CD4-positive, alpha-beta T cell treated with Interleukin-15 for 4 hours (primary cell): ENCODE results near the gene GPC2.
"Not testable (repeated sequence)": the region's sequence is repeated elsewhere in the genome, so short reads cannot be mapped to it uniquely, and the experiment has no call there.

Experiments
- DNase-seq: peaks from one replicate; pipeline ENCODE4 v3.0.0-alpha.2; 2020; ENCODE audit warnings: low spot score

The GPC2 gene

DNA sequence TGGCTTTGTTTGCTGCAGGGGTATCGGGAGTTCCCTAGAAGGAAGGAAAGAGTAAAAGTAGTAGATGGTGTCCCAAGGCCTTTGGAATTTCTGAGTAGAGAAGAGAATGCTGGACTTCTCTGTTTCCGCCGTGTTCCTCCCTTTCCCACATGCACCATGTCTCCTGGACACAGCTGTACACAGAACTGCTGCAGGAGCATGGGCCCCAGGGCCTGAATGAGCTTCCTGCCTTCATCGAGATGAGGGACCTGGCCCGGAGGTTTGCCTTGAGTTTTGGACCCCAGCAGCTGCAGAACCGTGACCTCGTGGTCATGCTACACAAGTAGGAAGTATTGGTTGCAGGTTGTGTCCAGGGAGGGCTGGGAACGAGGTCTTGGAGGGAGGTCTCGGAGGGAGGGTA is 27.3 kb upstream of the GPC2 start:
- DNase-seq = no peak

DNA sequence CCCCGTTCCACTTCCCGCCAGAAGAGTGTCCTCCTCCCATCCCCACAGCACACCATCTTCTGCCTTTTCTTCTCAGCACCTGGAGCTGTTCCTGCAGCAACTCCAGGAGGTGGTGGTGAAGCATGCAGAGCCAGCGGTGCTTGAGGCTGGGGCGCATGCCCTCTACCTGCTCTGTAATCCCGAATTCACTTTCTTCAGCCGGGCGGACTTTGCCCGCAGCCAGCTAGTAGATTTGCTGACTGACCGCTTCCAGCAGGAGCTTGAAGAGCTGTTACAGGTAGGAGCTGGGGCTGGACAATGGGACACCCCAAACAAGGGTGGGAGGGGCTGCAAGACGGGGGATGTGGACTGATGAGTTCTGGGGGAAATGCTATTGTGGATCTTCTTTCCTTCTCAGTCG is 23.5 kb upstream of the GPC2 start:
- DNase-seq = no peak

DNA sequence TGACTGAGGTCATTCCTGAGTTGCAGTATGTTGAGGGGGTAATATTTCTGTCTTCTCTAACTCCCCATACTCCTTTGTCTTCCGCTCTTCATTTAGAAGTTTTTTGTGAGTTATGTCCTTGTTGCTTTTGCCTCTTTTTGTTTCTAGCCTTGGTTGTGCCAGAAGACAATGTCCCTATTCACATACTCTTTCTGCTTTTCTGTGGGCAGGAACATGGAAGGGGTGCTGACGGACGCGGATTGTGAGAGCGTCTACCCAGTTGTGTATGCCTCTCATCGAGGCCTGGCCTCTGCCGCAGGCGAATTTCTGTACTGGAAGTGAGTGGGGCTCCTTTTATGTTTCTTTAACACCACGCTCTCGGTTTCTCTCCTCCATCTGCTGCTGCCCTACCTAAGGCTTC is 21.1 kb upstream of the GPC2 start:
- no peak for DNase-seq

DNA sequence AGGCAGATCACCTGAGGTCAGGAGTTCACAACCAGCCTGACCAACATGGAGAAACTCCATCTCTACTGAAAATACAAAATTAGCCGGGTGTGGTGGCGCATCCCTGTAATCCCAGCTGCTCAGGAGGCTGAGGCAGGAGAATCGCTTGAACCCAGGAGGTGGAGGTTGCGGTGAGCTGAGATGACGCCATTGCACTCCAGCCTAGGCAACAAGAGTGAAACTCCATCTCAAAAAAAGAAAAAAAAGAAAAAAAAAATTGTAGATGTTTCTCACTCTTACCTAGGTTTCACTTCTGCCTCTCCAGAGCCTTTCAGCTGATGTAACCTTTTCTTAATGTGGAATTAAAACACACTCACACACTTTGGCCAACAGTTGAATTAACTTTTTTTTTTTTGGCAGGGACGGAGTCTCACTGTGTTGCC is 18.7 kb upstream of the GPC2 start:
- not testable (repeated sequence) for DNase-seq

DNA sequence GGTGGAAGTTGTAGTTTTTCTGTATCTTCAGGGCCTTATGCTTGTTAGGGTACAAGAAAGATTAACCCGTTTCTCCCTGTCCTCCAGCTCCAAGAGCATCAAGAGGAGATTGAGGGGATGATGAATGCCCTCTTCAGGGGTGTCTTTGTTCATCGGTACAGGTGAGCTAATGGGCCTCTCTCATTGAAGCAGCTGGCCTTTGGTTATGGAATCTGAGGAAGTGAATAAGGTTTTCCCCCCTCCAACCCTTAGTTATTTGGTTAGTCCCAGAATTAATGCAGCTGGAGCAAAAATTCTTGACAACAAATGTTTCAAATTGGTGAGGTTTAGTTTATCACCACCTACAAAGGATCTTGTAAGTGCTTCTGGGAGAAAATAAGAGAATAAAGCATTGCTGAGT is 18.0 kb upstream of the GPC2 start:
- no peak for DNase-seq

DNA sequence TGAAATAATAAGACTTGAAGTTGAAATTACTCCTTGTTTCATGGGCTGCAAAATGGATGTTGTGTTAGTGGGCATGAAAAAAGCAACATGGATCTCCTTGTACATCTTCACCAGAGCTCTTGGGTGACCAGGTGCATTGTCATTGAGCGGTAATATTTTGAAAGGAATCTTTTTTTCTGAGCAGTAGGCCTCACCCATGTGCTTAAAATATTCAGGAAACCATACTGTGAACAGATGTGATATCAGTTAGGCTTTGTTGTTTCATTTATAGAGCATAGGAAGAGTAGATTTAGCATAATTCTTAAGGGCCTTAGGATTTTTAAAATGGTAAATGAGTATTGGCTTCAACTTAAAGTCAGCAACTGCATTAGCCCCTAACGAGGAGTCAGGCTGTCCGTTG is 15.8 kb upstream of the GPC2 start:
- no peak for DNase-seq

DNA sequence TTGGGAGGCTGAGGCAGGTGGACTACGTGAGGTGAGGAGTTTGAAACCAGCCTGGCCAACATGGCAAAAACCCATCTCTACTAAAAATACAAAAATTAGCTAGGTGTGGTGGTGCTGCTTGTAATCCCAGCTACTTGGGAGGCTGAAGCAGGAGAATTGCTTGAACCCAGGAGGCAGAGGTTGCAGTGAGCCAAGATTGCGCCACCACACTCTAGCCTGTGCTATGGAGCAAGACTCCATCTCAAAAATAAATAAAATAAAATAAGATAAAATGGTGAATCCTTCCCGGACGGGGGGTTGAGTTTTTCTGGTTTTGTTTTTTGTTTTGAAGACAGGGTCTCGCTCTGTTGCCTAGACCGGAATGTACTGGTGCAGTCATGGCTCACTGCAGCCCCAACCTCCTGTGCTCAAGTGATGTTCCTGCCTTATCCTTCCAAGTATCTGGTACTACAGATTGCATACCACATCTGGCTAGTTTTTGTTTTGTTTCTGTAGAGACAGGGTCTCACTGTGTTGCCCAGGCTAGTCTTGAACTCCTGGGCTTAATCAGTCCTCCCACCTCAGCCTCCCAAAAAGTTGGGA is 15.2 kb upstream of the GPC2 start:
- not testable (repeated sequence) for DNase-seq

DNA sequence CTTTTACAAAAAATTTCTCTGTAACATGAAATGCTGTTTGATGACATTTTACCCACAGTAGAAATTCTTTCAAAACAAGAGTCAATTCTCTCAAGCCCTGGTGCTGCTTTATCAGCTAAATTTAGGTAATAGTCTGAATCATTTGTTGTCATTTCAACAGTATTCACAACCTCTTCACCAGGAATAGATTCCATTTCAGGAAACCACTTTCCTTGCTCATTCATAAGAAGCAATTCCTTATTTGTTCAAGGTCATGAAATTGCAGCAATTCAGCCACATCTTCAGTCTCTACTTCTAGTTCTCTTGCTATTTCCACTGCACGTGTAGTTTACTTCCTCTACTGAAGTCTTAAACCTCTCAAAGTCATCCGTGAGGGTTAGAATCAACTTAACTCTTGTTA is 14.6 kb upstream of the GPC2 start:
- DNase-seq = no peak

DNA sequence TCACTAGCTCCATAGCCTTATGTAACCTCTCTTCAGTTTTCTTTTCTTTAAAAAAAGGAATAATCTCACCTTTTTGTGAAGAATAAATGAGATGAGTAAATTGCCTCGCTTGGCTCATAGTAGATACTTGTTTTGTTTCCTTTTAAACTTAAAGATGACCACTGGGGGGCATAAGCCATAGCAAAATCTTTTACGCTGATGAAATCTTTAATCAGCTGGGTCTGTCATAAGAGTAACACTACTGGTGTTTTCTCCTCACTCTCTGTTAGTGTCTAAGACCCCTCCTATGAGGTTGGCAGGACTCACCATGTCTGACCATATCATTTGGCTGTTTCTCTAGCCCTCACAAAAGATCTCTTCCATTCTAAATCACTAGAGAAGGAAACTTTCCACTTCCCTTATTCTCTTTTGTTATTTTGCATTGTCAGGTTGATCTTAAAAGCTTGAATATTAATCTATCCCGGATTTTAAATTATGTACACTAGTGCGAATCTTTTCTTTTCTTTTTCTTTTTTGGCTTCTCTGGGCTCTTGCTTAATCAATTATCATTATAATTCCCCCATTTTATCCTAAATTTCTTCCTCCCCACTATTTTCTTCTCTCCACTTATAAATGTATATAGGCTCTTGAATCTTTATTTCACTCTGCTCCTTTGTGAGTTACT is 13.0 kb upstream of the GPC2 start:
- DNase-seq = peak; percentile 63

DNA sequence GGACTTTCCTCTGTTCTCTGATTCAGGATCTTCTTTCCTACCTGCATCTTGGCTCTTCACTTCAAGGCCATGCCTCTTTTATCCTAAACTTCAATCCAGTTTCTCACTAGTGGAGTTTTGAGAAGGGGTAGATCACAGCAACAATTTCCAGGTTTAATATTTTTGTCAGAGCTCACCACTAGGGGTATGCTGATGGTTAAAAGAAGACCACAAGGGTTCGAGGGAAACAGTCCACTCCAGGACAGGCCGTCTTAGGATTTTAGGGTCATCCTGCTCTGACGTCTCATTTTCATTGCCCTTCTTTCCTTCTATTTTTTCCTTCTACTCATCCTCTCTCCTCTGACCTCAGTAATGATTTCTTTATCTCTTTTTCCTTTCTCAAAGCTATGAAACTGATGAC is 11.9 kb upstream of the GPC2 start:
- no peak for DNase-seq

DNA sequence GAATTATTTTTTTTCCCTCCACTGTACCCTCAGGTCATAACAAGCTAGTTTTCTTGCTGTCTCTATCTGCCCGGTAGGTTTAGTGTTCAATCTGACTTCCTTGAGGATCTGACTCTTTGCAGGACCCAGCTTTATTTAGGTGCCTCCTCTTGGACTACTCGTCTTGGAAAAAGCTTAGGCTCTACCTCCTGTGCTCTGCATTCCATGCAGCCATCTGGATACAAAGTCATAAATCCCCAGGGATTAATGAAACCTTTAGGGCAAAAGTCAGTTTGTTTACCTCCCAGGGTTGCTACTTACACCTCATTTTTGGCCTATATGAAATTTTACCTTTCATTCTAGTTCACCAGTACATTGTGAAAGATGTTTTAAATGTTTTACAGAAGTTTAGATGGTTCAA is 8.5 kb upstream of the GPC2 start:
- DNase-seq = no peak

DNA sequence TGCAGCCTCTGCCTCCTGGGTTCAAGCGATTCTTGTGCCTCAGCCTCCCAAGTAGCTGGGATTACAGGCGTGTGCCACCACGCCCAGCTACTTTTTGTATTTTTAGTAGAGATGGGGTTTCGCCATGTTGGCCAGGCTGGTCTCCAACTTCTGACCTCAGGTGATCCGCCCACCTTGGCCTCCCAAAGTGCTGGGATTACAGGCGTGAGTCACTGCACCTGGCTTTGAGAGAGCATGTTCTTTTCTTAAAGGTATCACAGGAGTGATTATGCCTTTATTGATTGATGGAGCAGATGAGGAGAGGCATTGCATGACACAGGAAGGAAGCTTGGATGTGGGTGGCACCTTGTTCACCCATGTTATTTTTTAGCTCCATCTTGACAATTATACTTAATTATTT is 5.9 kb upstream of the GPC2 start:
- DNase-seq = not testable (repeated sequence)

DNA sequence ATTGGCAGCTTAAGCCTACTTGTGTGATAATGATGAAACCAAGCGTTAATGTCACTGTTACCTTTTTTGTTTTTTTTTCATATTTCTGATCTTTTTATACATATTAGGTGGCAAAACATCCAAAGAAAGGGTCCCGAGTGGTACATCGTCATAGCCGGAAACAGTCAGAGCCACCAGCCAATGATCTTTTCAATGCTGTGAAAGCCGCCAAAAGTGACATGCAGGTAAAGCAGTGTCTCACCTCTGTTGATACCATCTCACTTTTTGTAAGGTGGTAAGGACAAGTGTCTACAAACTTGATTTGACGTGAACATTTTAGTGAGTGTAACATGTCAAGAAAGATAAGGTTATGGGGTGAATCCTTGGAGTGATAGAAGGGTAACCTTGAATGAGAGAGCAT is 5.4 kb upstream of the GPC2 start:
- not testable (repeated sequence) for DNase-seq

DNA sequence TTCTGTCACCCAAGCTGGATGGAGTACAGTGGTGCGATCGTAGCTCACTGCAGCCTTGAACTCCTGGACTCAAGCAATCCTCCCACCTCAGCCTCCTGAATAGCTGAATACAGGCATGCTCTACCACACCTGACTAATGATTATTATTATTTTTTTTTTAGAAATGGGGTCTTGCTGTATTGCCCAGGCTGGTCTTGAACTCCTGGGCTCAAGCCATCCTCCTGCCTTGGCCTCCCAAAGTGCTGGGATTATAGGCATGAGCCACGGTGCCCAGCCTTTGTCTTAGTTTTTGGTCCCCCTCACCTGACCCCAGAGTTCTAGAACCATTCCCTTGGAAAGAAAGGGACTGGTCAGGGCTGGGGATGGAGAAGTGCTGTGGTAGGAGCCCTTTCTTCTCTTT is 2.9 kb upstream of the GPC2 start:
- DNase-seq = not testable (repeated sequence)

DNA sequence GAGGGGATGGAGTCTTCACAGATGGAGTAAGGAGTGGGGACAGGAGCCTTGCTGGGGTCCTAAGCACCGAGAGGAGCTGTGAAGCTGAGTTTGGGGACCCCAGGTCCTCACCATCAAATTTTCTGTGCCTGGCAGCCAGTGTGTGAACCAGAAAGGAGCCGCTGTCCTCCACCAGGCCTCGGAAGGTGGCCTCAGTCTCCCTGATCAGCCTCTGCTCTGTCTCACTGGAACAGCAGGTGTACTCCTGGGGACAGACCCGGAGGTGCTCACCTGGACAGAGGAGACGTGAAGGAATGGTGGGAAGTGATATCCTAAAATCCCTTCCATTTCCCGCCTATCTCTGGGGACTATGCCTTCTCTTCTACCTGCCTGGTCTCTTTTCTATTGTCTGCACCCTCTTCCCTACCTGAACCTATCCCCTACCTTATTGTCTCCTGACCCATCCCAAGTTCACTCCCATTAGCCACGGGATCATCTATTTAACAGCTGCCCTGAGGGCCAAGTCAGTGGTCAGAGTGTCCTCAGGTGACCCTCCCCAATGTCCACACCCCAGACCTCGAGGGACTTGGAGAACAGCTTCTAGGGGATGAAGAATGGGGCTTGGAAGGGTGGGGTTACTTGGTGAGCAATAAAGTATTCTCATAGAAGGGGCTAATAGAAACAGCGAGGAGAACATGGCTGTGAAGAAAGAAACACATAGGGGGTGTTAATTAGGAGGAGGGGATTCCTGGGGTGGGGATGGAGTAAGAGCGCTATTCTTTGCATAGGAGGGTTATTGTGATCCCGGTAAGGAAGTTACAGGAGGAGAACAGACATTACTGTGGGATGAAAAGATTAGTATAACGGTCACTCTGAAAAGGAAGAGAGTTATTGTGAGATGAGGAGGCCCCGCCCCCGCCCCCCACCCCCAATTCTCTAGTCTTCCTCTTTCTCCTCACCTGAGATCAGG is 811 bp downstream of the GPC2 start:
- DNase-seq = no peak

DNA sequence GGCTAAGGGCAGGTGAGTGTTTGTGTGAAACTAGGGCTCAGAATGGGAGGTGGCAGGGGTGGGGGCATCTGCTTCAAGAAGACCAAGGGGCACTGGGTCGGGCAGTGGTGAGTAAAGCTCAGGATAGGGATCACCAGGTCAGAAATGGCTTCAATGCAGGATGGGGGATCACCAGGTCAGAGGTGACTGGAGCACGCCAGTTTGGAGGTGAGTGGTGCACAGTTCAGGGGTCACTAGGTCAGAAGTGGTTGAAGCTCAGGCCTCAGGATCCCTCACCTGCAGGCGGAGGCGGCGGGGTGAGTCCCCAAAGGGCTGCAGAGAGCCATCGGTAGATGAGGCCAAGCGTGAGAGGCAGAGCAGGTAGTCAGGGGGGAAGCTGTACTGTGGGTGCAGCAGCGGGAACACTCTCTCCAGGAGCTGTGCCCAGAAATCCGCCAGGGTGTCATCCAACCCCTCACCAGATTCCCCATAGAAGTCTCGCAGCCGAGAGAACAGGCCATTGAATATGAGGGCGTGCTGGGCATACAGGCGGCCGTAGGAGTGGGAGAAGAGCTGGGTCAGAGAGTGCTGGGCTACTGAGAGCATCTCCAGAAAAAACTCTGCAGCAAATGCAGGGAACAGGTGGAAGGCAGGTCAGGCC is 1.8 kb downstream of the GPC2 start:
- no peak for DNase-seq

DNA sequence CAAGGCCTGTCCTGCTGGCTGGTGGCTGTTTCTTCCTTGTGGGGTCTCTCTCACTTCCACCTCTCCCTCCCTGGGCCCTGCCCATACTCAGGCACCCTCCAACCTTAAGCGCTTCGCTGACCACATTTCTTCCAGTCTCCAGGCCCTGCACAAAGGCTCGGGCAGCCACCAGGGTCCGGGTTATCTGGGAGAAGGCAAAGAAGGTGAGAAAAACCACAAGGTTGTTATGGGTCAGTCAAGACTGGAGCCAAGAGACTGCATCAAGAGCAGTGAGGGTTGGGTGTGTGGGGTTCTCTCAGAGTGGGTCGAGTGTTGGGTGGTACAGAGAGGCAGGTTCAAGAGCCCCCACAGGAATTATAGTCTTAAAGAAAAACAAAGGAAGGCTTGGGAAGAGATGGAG is 2.6 kb downstream of the GPC2 start:
- no peak for DNase-seq

DNA sequence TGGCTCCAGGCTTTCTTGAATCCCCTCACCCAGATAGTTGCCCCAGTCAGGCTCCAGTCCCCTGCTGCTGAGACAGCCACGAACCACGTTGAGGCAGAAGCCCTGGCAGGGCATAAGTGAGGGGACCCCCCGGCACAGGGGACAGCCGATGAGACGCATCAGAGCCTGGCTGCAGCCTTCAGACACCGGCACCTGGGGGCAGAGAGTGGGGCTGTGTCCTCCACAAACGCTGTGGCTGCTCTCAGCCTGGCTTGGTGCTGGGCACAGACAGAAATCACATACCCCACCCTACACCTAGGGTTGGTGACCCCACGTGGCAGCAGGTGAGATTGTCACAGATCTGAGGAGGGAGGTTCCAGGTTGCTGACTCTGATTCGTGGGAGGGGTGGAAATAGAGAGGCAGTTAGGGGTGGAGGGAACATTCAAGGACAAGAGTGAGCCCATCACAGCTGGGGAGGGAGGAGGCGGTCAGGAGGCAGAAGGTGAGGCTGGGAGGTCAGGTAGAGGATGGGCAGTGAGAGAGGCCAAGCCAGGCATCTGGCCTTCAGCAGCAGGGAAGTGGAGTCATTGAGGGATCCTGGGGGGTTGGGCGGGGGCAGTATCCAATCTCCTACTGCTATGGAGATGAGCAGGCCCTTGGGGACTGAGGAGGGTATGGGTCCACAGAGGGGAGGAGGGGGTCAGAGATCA is 3.2 kb downstream of the GPC2 start:
- DNase-seq = no peak

DNA sequence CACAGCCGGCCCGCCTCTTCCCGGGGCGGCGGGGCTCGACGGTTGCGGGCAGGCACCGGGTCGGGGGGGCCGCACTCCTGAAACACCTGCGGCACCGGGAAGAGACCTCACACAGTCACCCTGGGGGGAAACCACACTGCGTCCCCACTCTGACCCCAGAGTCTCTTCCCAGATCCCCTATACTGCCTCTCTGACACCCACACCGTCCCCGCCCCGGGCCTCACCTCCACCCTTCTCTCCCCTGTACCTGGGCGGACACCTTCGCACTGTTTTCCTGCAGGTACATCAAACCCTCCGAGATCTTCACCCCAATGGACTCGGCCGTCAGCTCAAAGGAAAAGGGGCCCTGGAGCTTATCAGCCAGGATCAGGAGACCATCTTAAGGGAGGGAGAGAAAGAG is 5.3 kb downstream of the GPC2 start:
- DNase-seq = no peak

DNA sequence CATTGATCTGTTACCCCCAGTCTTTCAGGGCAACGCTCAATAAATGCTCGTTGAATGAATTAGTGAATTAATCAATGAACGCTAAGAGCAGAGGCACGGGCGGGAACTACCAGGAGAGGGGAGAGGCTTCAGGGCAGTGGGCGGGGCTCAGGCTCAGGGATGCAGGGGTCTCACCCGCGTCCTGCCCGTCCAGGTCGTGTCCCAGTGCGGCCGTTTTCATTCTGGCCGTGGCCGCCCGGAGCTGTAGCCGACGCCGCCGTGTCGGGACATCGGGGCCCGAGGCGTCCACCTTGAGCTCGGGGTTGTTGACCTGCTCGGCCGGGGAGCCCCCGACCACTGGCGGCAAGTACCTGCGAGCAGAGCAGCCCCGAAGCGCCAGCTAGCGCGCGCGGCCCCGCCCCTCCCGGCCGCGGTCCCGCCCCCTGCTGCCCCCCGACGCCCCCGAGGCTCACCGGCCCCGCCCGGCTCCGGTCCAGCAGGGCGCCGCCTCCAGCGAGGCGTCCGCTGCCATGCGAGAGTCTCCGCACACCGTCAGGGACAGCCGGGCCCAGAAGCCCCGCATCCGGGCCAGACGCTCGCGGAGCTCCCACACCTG is 6.0 kb downstream of the GPC2 start:
- no peak for DNase-seq

DNA sequence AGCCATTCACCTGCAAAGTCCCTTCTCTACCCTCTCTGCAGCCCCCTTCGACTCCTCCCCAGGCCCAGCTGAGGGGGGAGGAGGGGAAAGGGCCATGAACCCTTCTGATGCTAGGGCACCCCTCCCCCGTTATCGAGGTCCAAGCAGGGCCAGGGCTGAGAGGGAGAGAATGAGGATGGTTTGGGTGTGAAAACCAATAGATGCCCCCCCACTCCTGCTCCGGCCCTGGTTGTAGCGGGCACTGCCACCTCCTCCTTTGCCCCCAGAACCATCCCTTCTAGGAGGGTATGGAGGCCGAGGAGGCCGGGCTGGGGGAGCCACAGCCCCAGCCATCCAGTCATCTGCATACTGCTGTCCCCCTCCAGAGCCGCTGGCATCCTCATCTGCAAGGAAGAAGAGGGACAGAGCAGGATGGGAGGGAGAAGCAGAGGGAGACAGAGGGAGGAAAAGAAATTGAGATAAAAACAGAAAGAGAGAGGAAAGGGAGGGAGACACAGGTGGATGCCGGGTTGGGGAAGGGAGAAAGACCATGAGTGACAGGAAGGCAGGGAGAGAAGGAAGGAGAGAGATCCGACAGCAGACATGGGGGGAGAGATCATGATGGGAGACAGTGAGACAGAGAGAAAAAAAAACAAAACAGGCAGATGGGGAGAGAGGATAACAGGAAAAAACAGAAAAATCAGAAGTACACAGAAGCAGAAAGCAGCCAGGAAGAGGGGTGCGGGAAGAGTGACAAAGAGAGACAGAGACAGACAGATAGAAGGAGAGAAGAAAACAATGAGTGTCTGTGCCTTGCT is 6.9 kb downstream of the GPC2 start:
- DNase-seq = no peak
